Lower leg skin (tissue), 3 donors: ENCODE measurements around the gene SVBP.

Experiments
- POLR2A ChIP-seq, 2 donors: fragments of 450-650 bp; IDR thresholded peaks; one replicate each; pipeline ENCODE4 v1.6.1; 2016 to 2017; ENCODE audit warnings: antibody characterized with exemption in 2 of 2, mild to moderate bottlenecking in 1 of 2, moderate library complexity in 1 of 2
- TF ChIP-seq, protein P1 (sequence below), 3 donors: fragments of 450-650 bp; IDR thresholded peaks; one replicate each; pipeline ENCODE4 v1.5.1; 2016; ENCODE audit warnings: antibody characterized with exemption in 3 of 3, mild to moderate bottlenecking in 3 of 3, moderate library complexity in 2 of 3

DNA sequence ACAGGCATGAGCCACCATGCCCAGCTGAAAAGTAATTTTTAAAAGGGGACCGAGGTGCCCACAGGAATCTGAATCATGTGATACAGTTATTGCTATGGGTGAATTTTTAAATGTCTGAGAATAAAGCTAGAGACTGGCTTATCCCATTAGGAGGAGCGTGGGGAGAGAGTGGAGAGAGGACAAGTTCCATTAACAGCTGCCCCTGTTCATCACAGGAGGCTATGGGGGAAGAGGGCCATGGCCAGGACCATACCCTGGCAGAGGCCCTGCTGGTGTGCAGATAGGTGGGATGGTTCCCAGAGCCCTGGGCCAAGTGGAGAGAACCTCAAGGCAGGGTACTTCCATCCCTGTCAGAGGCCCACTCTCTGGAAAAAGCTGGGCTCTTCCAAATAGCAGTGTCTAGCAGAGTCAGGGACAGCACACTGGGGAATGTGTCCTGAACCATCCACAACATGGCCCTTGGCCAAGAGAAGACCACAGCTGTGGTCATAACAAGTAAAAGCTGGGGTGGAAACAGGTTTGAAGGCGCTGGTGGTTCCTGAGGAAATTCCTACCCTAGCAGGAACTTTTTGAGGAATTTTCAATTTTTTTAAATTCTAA lies 15.5 kb upstream of the SVBP start:
- TF ChIP-seq, protein P1, sequence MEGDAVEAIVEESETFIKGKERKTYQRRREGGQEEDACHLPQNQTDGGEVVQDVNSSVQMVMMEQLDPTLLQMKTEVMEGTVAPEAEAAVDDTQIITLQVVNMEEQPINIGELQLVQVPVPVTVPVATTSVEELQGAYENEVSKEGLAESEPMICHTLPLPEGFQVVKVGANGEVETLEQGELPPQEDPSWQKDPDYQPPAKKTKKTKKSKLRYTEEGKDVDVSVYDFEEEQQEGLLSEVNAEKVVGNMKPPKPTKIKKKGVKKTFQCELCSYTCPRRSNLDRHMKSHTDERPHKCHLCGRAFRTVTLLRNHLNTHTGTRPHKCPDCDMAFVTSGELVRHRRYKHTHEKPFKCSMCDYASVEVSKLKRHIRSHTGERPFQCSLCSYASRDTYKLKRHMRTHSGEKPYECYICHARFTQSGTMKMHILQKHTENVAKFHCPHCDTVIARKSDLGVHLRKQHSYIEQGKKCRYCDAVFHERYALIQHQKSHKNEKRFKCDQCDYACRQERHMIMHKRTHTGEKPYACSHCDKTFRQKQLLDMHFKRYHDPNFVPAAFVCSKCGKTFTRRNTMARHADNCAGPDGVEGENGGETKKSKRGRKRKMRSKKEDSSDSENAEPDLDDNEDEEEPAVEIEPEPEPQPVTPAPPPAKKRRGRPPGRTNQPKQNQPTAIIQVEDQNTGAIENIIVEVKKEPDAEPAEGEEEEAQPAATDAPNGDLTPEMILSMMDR (IDR thresholded peaks at IDR 0.05), result no peak
- TF ChIP-seq POLR2A (IDR thresholded peaks at IDR 0.05), result no peak
